Measurements from ENCODE around the gene SLC36A2.

SLC36A2 gene

GRCh38 chr5:151285683-151286082 lies 61.7 kb downstream of the SLC36A2 start:
- TF ChIP-seq ISL1 (CRISPR knock-in tag; IDR thresholded peaks at IDR 0.05), result no peak
- no peak for ATAC-seq

- ATAC-seq, result no peak
- TF ChIP-seq ESRRG (CRISPR knock-in tag; IDR thresholded peaks at IDR 0.05), result no peak
- no peak for TF ChIP-seq ZFP30 (CRISPR knock-in tag; IDR thresholded peaks at IDR 0.05)
- TF ChIP-seq ISL1 (CRISPR knock-in tag; IDR thresholded peaks at IDR 0.05), result no peak
- TF ChIP-seq TCF4 (CRISPR knock-in tag; IDR thresholded peaks at IDR 0.05; ENCODE audit: borderline replicate concordance), result no peak
- no peak for TF ChIP-seq OSR1 (CRISPR knock-in tag; IDR thresholded peaks at IDR 0.05)
- no peak for TF ChIP-seq ZNF70 (CRISPR knock-in tag; IDR thresholded peaks at IDR 0.05)
- no peak for TF ChIP-seq POU6F1 (CRISPR knock-in tag; IDR thresholded peaks at IDR 0.05; ENCODE audit: borderline replicate concordance, low read depth)
- no peak for TF ChIP-seq ARNTL (CRISPR knock-in tag; IDR thresholded peaks at IDR 0.05; ENCODE audit: borderline replicate concordance, low read depth)
- no peak for TF ChIP-seq GLIS3 (CRISPR knock-in tag; IDR thresholded peaks at IDR 0.05)
- no peak for TF ChIP-seq PATZ1 (CRISPR knock-in tag; IDR thresholded peaks at IDR 0.05; ENCODE audit: borderline replicate concordance)
- TF ChIP-seq CREB5 (CRISPR knock-in tag; IDR thresholded peaks at IDR 0.05; ENCODE audit: low read depth), result no peak
- TF ChIP-seq ZFP3 (CRISPR knock-in tag; IDR thresholded peaks at IDR 0.05), result no peak
- no peak for TF ChIP-seq ZC3H10 (CRISPR knock-in tag; IDR thresholded peaks at IDR 0.05)
- no peak for TF ChIP-seq ZNF8 (CRISPR knock-in tag; IDR thresholded peaks at IDR 0.05)
- no peak for TF ChIP-seq ZNF565 (CRISPR knock-in tag; conservative IDR thresholded peaks at IDR 0.05; ENCODE audit: low read depth)
- TF ChIP-seq CSRNP3 (CRISPR knock-in tag; IDR thresholded peaks at IDR 0.05), result no peak
- TF ChIP-seq TSHZ2 (CRISPR knock-in tag; IDR thresholded peaks at IDR 0.05), result no peak
- TF ChIP-seq TOX (CRISPR knock-in tag; IDR thresholded peaks at IDR 0.05; ENCODE audit: borderline replicate concordance), result no peak
- TF ChIP-seq CSDC2 (CRISPR knock-in tag; IDR thresholded peaks at IDR 0.05), result no peak
- TF ChIP-seq SNAI2 (CRISPR knock-in tag; IDR thresholded peaks at IDR 0.05), result no peak
These were observed 62.9 kb downstream of the SLC36A2 start for GRCh38 chr5:151284392-151284967.

GRCh38 chr5:151283120-151283825 lies 64.1 kb downstream of the SLC36A2 start:
- no peak for ATAC-seq
- TF ChIP-seq ZFP3 (CRISPR knock-in tag; IDR thresholded peaks at IDR 0.05), result no peak
- TF ChIP-seq SNAI2 (CRISPR knock-in tag; IDR thresholded peaks at IDR 0.05), result no peak
- no peak for TF ChIP-seq TSHZ2 (CRISPR knock-in tag; IDR thresholded peaks at IDR 0.05)
- TF ChIP-seq OSR1 (CRISPR knock-in tag; IDR thresholded peaks at IDR 0.05), result no peak
- no peak for TF ChIP-seq CSRNP3 (CRISPR knock-in tag; IDR thresholded peaks at IDR 0.05)
- TF ChIP-seq ZNF8 (CRISPR knock-in tag; IDR thresholded peaks at IDR 0.05), result no peak
- TF ChIP-seq BACH2 (CRISPR knock-in tag; IDR thresholded peaks at IDR 0.05; ENCODE audit: borderline replicate concordance), result no peak
- TF ChIP-seq ZNF70 (CRISPR knock-in tag; IDR thresholded peaks at IDR 0.05), result no peak
- TF ChIP-seq PPARA (CRISPR knock-in tag; IDR thresholded peaks at IDR 0.05; ENCODE audit: borderline replicate concordance), result no peak
- TF ChIP-seq ZNF565 (CRISPR knock-in tag; conservative IDR thresholded peaks at IDR 0.05; ENCODE audit: low read depth), result no peak
- no peak for TF ChIP-seq ZFP30 (CRISPR knock-in tag; IDR thresholded peaks at IDR 0.05)
- TF ChIP-seq ZC3H10 (CRISPR knock-in tag; IDR thresholded peaks at IDR 0.05), result no peak
- TF ChIP-seq TCF4 (CRISPR knock-in tag; IDR thresholded peaks at IDR 0.05; ENCODE audit: borderline replicate concordance), result no peak
- TF ChIP-seq TOX (CRISPR knock-in tag; IDR thresholded peaks at IDR 0.05; ENCODE audit: borderline replicate concordance), result no peak
- no peak for TF ChIP-seq ARNTL (CRISPR knock-in tag; IDR thresholded peaks at IDR 0.05; ENCODE audit: borderline replicate concordance, low read depth)
- TF ChIP-seq CSDC2 (CRISPR knock-in tag; IDR thresholded peaks at IDR 0.05), result no peak

Data from SK-N-SH treated with all-trans-retinoic acid at 6 μM for 48 hours (cell line).